ENCODE data around the gene NPC1.
A peak's percentile ranks its signal among the peaks of the same experiment; 100 is the strongest.
"Not testable (repeated sequence)": the region's sequence is repeated elsewhere in the genome, so short reads cannot be mapped to it uniquely, and the experiment has no call there.

The NPC1 gene

GRCh38 chr18:23521907-23522306, 64.4 kb downstream of the NPC1 start:
- Histone ChIP-seq H3K27me3 (ENCODE audit: insufficient read depth, low read length) (no peaks in the 10 kb centered on the region), H3K27ac (ENCODE audit: low read depth, low read length) (no peak overlapping the region), H2AFZ (ENCODE audit: low read length, unreplicated experiment) (no peak overlapping the region), H3K79me2 (ENCODE audit: control insufficient read depth, insufficient read depth, low read length, unreplicated experiment) (no peaks in the 10 kb centered on the region), H3K4me1 (ENCODE audit: control insufficient read depth, insufficient read depth, low read length, unreplicated experiment) (no peaks in the 10 kb centered on the region), H3K36me3 (ENCODE audit: insufficient read depth, low read length) (peaks cover 24% of the 10 kb centered on the region), H3K4me3 (ENCODE audit: low read depth, low read length) (no peak overlapping the region)

GRCh38 chr18:23521271-23521670, 65.0 kb downstream of the NPC1 start:
- Histone ChIP-seq H3K27ac (ENCODE audit: low read depth, low read length) (no peak overlapping the region), H3K4me3 (ENCODE audit: low read depth, low read length) (no peak overlapping the region), H3K27me3 (ENCODE audit: insufficient read depth, low read length) (no peaks in the 10 kb centered on the region), H2AFZ (ENCODE audit: low read length, unreplicated experiment) (no peak overlapping the region), H3K79me2 (ENCODE audit: control insufficient read depth, insufficient read depth, low read length, unreplicated experiment) (no peaks in the 10 kb centered on the region), H3K4me1 (ENCODE audit: control insufficient read depth, insufficient read depth, low read length, unreplicated experiment) (no peaks in the 10 kb centered on the region), H3K36me3 (ENCODE audit: insufficient read depth, low read length) (peaks cover 24% of the 10 kb centered on the region)

- Histone ChIP-seq H3K4me1 (ENCODE audit: control insufficient read depth, insufficient read depth, low read length, unreplicated experiment) (no peaks in the 10 kb centered on the region), H3K27me3 (ENCODE audit: insufficient read depth, low read length) (no peaks in the 10 kb centered on the region), H3K36me3 (ENCODE audit: insufficient read depth, low read length) (peaks cover 19% of the 10 kb centered on the region), H3K4me3 (ENCODE audit: low read depth, low read length) (no peak overlapping the region), H3K79me2 (ENCODE audit: control insufficient read depth, insufficient read depth, low read length, unreplicated experiment) (no peaks in the 10 kb centered on the region), H3K27ac (ENCODE audit: low read depth, low read length) (no peak overlapping the region), H2AFZ (ENCODE audit: low read length, unreplicated experiment) (no peak overlapping the region)
These were observed 66.6 kb downstream of the NPC1 start for GRCh38 chr18:23519734-23520133.

- Histone ChIP-seq H3K4me1 (ENCODE audit: control insufficient read depth, insufficient read depth, low read length, unreplicated experiment) (no peaks in the 10 kb centered on the region), H3K36me3 (ENCODE audit: insufficient read depth, low read length) (peaks cover 15% of the 10 kb centered on the region), H2AFZ (ENCODE audit: low read length, unreplicated experiment) (no peak overlapping the region), H3K27ac (ENCODE audit: low read depth, low read length) (no peak overlapping the region), H3K79me2 (ENCODE audit: control insufficient read depth, insufficient read depth, low read length, unreplicated experiment) (no peaks in the 10 kb centered on the region), H3K27me3 (ENCODE audit: insufficient read depth, low read length) (no peaks in the 10 kb centered on the region), H3K4me3 (ENCODE audit: low read depth, low read length) (no peak overlapping the region)
These were observed 70.3 kb downstream of the NPC1 start for GRCh38 chr18:23515911-23516546.

GRCh38 chr18:23512641-23513040, 73.7 kb downstream of the NPC1 start:
- Histone ChIP-seq H3K4me1 (ENCODE audit: control insufficient read depth, insufficient read depth, low read length, unreplicated experiment) (no peaks in the 10 kb centered on the region), H3K79me2 (ENCODE audit: control insufficient read depth, insufficient read depth, low read length, unreplicated experiment) (no peaks in the 10 kb centered on the region), H3K27ac (ENCODE audit: low read depth, low read length) (no peak overlapping the region), H3K27me3 (ENCODE audit: insufficient read depth, low read length) (no peaks in the 10 kb centered on the region), H3K4me3 (ENCODE audit: low read depth, low read length) (no peak overlapping the region), H3K36me3 (ENCODE audit: insufficient read depth, low read length) (peaks cover 8% of the 10 kb centered on the region; the same call in 1 of the 2 replicates), H2AFZ (ENCODE audit: low read length, unreplicated experiment) (no peak overlapping the region)

- H3K79me2 ChIP-seq (ENCODE audit: control insufficient read depth, insufficient read depth, low read length, unreplicated experiment); H2AFZ ChIP-seq (ENCODE audit: low read length, unreplicated experiment); H3K27me3 ChIP-seq (ENCODE audit: insufficient read depth, low read length); H3K27ac ChIP-seq (ENCODE audit: low read depth, low read length); H3K4me1 ChIP-seq (ENCODE audit: control insufficient read depth, insufficient read depth, low read length, unreplicated experiment); H3K4me3 ChIP-seq (ENCODE audit: low read depth, low read length); H3K36me3 ChIP-seq (ENCODE audit: insufficient read depth, low read length): not testable (repeated sequence)
These were observed 74.1 kb downstream of the NPC1 start for GRCh38 chr18:23512216-23512615.

GRCh38 chr18:23510923-23511322, 75.4 kb downstream of the NPC1 start:
- H3K79me2 ChIP-seq (ENCODE audit: control insufficient read depth, insufficient read depth, low read length, unreplicated experiment); H2AFZ ChIP-seq (ENCODE audit: low read length, unreplicated experiment); H3K27ac ChIP-seq (ENCODE audit: low read depth, low read length); H3K36me3 ChIP-seq (ENCODE audit: insufficient read depth, low read length); H3K27me3 ChIP-seq (ENCODE audit: insufficient read depth, low read length); H3K4me3 ChIP-seq (ENCODE audit: low read depth, low read length); H3K4me1 ChIP-seq (ENCODE audit: control insufficient read depth, insufficient read depth, low read length, unreplicated experiment): not testable (repeated sequence)

- no peaks in the 10 kb centered on the region for H3K27me3 ChIP-seq (ENCODE audit: insufficient read depth, low read length)
- H3K27ac ChIP-seq (ENCODE audit: low read depth, low read length): no peak overlapping the region
- H3K79me2 ChIP-seq (ENCODE audit: control insufficient read depth, insufficient read depth, low read length, unreplicated experiment): peaks cover 23% of the 10 kb centered on the region
- H3K4me1 ChIP-seq (ENCODE audit: control insufficient read depth, insufficient read depth, low read length, unreplicated experiment): peaks cover 12% of the 10 kb centered on the region
- H3K36me3 ChIP-seq (ENCODE audit: insufficient read depth, low read length): peaks cover 8% of the 10 kb centered on the region; the same call in 1 of the 2 replicates
- H3K4me3 ChIP-seq (ENCODE audit: low read depth, low read length): no peak overlapping the region
- H2AFZ ChIP-seq (ENCODE audit: low read length, unreplicated experiment): no peak overlapping the region
These were observed 79.9 kb downstream of the NPC1 start for GRCh38 chr18:23506393-23506792.

- H3K79me2 ChIP-seq (ENCODE audit: control insufficient read depth, insufficient read depth, low read length, unreplicated experiment): peaks cover 23% of the 10 kb centered on the region
- H2AFZ ChIP-seq (ENCODE audit: low read length, unreplicated experiment): no peak overlapping the region
- no peaks in the 10 kb centered on the region for H3K27me3 ChIP-seq (ENCODE audit: insufficient read depth, low read length)
- peaks cover 12% of the 10 kb centered on the region for H3K4me1 ChIP-seq (ENCODE audit: control insufficient read depth, insufficient read depth, low read length, unreplicated experiment)
- peak overlapping the region; percentile 97 for H3K4me3 ChIP-seq (ENCODE audit: low read depth, low read length)
- no peak overlapping the region for H3K27ac ChIP-seq (ENCODE audit: low read depth, low read length)
- 0 out of 2 replicates have a peak, but pooled peaks cover 2% of the 10 kb centered on the region for H3K36me3 ChIP-seq (ENCODE audit: insufficient read depth, low read length)
These were observed 81.6 kb downstream of the NPC1 start for GRCh38 chr18:23504720-23505119.

- peaks cover 23% of the 10 kb centered on the region for H3K79me2 ChIP-seq (ENCODE audit: control insufficient read depth, insufficient read depth, low read length, unreplicated experiment)
- peak overlapping the region; percentile 97 for H3K4me3 ChIP-seq (ENCODE audit: low read depth, low read length)
- H3K36me3 ChIP-seq (ENCODE audit: insufficient read depth, low read length): 0 out of 2 replicates have a peak, but pooled peaks cover 2% of the 10 kb centered on the region
- no peaks in the 10 kb centered on the region for H3K27me3 ChIP-seq (ENCODE audit: insufficient read depth, low read length)
- peak overlapping the region; percentile 94 for H2AFZ ChIP-seq (ENCODE audit: low read length, unreplicated experiment)
- H3K27ac ChIP-seq (ENCODE audit: low read depth, low read length): peak overlapping the region; percentile 14; the same call in 1 of the 2 replicates
- peaks cover 18% of the 10 kb centered on the region for H3K4me1 ChIP-seq (ENCODE audit: control insufficient read depth, insufficient read depth, low read length, unreplicated experiment)
These were observed 82.4 kb downstream of the NPC1 start for GRCh38 chr18:23503963-23504344.
